GM19099 (cell line): Measurements from ENCODE around the gene CFAP65.

ENCODE experiments used
- POLR2A ChIP-seq: IDR thresholded peaks from 3 replicates; pipeline ENCODE4 v1.6.1; 2011; ENCODE audit warnings: low read depth; ENCODE audit not compliant: insufficient read length; ENCODE audit errors: extremely low read depth

Gene CFAP65

DNA sequence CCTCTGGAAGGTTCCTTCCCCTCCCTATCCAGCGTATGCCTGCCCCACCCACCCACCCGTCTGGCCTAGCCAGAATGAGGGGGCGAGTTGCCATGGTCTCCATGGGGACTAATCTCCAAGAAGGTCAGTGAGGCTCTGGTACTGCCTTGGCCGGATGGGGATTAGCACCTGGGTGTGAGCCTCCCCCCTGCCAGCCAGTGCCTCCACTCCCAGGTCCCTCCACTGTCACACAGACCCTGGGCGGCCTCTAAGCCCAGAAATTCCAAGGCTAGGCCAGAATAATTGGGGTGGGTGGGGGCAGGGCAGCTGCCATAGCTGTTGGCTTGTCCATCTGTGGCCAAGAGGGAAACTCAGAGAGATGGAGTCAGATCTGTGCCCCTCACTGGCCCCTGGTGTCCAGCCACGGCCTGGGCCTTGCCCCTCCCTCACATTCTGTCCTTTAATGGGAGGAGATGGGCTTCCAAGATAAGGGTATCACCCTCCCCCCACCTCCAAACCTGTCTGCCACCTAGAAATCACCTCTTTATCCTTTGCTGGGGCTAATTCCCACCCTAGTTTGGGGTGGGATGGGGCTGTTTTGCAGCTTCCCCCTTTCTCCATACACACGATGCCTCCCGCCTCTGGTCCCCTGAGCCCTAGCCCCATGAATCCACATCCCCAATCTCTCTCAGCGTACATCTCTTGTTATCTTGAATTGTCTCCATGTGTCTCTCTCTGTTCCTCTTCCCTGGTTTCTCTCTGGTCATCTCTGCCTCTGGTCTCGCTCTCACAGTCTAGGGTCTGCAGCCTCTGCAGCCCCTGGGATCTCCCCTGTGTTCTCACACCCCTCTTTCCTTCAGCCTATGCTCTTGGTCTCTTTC, 42.1 kb downstream of the CFAP65 start:
- no peak for TF ChIP-seq POLR2A

DNA sequence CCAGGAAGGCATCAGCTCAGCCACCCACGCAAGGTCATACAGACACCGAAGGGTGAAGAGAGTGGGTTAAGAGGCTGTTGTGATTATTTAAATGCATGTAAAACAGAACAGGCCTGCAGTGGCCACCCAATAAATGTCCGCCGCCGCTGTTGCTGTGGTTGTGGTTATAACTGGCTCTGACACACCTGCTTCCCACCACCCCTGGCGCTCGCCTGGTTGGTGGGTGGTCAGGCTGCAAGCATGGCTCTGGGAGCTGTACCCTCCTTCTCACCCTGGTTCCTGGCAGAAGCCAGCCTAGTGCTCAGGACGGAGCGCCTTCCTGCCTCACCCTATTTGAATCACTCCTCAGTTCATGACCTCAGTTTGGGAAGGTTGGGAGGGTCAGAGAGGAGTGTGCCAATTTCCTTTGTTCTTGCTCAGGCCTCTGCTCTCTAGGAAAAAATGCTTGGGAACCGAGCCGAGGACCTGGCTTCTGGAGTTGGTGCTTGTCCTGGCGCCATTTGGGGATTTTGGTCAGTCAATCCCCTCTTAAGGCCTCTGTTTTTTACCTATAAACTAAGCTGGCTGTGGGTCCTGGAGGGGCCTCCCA, 42.8 kb downstream of the CFAP65 start:
- TF ChIP-seq POLR2A, result no peak

DNA sequence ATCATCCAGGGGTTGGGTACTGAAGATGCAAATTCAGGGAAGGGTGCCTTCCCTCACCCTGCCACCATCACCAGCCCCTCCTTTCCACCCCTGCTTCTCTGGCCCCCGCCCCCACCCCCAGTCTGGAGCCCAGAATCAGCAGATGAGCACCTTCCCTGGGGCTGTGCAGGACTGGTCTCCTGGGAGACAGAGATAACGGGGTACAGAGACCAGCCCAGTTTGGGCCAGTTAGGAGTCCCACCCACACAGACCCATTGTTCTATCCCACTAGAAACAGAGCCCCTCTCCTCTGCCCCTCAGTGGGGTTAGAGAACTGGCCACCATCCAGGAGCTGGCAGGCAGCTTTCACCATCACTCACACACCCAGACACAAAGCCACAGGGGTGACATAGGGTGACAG, 43.6 kb downstream of the CFAP65 start:
- no peak for TF ChIP-seq POLR2A

DNA sequence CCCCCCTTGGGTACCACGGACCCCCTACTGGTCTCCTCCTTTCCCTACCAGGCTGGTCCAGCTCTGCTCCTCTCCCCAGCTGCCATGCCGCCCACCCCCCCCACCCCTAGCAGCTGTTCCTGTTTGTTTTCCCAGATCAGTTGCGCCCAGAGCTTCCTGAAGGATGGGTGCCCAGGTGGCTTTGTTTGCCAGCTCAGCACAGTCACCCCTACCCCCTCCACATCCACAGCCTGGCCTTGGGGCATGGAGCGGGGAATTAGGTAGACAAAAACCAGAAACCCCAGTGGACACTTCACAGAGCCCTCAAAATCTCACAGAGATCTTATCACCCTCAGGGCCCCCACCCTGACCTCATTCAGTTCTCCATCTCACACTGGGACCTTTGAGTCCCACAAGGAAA, 44.4 kb downstream of the CFAP65 start:
- no peak for TF ChIP-seq POLR2A

DNA sequence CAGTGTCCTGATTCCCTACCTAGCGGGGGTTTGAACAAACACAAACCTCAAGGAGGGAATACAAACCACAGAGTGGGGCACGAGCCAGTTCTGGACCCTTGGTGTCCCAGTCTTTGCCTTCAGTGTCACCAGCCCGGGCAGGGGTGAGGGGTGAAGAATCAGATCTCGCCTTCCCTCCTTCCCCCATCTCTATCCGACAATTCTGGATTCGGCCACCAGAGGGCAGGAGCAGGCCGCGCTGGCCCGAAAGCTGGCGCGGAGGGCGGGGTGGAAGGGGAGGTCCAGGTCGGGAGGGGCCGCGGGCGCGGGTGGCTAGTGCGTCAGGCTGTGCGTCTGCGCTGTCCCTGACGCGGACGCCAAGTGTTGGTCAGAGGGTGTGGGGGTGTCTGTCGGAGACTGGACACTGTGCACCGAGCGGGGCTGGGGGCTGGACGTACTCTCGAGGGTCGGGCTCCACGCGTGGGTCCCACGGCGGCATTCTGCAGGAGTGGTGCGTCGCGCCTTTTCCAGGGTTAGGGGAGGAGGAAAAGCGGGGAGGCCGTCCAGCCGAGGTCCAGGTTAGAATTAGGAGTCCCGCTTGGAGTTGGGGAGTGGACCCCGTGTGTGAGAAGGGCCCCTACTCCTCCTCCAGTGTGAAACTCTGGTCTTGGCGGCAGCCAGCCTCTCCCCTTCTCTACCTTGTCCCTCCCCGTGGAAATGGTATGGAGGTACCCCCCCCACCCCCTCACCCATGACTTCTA, 45.2 kb downstream of the CFAP65 start:
- no peak for TF ChIP-seq POLR2A

DNA sequence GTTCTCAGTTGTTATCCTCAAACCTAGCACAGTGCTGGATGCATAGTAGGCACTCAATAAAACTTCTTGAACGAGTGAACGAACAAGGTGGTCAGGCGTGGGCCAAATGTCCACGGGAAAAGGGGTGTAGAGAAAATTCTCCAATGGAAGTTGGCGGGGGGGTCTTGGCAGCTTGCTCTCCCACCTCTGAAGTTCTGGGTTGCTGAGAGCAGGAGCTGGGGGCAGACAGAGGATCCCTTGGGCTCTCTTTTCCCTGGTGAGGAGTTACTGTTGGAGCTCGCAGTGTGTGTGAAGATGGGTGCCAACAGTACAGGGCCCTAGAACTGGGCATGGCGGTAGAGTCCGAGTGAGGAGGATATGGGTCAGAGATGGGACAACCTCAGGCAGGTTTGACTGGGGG, 45.8 kb downstream of the CFAP65 start:
- no peak for TF ChIP-seq POLR2A

DNA sequence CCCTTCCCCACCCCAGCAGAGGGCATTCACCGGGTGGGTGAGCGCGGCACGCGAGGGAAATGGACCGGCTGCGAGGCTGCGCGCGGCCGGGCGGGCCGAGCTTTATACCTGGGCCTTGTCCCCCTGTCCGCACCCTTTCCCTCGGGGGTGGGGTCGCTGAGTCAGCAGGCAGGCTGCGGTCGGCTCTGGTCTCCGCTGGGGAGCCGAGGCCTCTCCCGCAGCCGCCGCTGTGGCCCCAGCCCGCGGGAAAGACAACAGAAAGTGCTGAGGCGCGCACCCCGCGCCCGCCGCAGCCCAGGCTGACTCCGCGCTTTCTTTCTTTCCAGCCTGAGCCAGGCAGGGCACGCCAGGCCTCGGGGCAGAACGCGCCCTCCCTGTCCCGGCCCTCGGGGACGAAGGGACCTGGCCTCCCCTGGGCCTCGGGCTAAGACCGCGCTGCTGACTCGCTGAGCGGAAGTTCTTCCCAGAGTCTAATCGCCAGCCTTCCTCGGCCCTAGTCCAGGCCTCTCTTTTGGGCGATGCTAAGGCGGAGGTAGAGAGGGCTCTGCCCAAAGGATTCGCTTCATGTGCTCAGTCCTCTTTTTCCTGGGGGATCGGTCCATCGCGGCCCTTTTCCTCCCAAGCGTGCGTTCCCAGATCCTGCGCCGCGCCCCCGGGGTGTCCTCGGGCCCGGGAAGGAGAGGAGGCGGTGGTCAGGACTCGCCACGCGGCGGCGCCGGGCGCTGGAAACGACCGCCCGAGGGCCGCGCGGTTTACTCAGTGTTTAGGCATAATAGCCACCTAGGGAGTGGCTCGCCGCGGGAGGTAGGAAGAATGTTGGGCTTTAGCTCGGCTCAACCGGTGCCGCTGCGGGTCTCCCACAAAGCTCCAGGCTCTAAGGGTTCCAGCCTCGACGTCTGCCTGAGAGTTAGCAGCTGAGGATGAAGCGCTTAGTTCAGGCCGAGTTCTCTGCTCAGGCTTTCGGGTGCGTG, 47.7 kb downstream of the CFAP65 start, which contains the start of gene CRYBA2:
Gene CRYBA2 (minus strand): TSS at position 78 of the 971 bp plus-strand sequence. CDS start 246 bp downstream, outside the sequence.
- TF ChIP-seq POLR2A, result no peak

DNA sequence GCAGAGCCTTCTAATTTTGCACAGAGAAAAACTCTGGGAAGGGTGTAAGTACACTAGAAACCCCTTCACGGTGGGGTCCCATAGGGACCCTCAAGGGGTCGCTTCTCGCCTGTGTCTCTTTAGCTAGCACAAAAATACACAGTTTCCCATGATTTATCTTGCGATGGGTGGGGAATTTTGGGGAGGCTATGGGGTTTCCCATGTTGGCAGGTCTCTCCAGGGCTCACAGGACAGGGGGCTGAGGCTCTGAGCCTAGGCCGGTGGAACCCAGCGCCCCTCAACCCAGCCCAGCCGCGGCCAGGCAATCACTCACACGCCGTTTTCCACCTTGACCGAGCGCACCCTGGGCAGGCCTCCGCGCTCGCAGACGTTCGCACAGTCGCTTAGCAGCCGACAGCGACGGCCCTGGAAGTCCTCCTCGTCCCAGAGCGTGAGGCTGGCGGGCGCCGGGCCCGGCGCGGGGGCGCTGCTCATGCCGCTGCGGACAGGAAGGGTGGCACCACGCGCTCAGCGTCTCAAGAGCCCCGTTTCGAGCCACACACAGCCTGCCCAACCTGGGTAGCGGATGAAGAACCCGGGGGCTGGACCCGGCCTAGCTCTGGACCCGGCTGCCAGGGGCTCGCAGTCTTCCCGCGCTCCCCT, 48.5 kb downstream of the CFAP65 start:
- TF ChIP-seq POLR2A, result no peak

DNA sequence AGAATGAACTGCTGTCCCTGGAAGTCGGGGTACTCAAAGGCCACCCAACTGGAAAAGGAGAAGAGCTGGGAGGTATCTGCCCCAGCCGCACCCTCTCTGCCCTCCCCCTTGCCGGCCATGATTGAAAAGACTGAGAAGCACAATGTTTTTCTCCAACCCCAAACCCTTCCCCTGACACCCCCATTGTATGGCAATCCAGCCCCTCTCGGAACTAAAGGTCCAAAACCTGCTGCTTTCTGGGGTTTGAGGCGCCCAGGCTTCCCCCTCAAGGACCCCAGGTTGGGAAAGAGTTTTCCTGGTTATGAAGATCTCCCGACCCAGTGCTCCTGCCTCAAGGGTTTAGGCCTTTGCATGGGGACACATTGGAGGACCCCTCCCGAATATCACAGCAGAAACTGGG, 49.1 kb downstream of the CFAP65 start:
- TF ChIP-seq POLR2A, result no peak

DNA sequence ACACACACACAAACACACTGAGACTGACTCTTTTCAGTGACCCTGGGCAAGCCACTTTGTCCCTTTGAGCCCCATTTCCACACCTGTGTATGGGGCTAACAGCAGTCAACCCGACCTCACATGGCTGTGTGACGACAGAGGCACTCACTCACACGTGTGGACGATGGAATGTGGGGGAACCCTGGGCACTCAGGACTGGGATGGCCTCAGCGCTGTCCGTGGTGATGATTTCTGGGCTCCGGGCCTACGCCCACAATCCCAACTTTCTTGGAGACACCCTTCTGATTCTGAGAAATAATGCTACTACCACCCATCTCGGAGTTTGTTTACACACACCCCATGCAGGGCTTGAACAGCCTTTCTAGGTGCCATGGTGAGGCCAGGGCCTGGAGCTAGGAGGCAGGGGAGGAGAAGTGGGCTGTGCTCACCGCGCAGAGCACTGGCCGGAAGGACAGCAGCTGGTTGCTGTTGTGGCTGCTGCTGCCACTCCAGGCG, 49.6 kb downstream of the CFAP65 start:
- no peak for TF ChIP-seq POLR2A

DNA sequence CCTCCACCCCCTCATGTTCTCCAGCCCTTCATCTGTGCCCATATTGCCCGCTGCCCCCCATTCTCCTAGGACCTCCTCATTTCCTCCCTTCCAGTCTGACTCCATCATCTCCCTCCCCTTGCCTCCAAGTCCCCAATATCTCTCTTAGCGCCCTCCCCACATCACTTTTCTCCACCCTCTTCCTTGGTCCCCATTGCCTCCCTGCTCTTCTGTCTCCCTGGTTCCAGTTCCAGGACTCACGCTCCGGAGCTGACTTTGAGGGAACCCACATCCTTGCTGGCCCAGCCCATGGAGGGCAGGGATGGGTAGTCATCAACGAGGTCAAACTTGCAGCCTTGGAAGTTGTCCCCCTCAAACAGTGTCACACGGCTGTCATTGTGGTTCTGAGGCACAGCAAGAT, 50.7 kb downstream of the CFAP65 start:
- no peak for TF ChIP-seq POLR2A

DNA sequence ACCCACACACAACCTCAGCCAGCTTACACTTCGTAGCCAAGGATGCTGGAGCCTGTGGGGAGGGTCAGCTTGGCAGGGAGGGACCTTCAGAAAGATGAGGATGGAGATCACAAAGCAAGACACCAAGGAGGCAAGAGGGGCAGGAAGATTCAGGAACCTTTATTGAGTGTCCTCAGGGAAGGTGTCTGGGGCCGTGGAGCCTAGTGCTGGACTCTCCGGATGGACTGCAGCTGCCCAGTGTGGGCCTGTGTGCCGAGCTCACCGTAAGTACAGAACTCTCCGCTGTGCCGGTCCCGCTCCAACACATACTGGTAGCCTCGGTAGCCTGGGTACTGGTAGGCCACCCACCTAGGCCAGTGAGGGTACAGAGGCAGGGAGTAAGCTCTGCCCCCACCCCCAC, 51.3 kb downstream of the CFAP65 start:
- TF ChIP-seq POLR2A, result no peak

DNA sequence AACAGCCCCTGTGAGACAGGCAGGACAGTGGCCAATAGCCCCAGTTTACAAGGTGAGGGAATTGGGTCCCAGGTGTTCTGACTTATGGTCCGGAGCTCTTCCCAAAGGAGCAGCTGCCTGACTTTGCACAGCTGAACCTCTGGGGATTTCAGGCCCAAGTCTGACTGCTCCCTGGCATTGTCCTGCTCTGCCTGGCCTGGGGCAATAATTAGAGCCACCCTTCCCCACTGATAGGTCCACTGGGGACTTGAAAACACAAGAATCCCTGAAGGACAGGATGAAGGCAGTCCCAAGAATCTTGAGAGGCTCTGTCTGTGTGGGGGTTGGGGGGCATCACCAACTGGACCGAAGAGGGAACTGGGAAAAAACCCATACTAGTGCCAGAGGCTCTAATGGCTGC, 52.7 kb downstream of the CFAP65 start:
- TF ChIP-seq POLR2A, result no peak

DNA sequence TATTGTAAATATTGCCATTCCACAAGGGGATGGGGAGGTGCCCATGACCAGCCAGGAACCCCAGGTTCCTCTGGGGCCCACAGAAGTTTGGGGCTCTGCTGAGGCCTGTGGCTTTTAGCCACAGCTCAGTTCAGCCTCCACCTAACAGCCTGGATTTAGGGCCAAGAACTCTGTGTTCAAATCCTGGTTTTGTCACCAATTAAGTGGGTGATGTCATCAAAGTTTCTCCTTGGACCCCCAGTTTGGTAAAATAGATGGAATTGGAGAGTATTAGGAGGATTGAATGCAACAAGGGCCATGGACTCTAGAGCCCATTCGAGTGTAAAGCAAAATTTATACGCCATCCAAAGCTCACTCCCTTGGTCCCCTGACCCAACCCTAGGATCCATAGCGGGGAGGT, 53.2 kb downstream of the CFAP65 start:
- no peak for TF ChIP-seq POLR2A
